Measurements from ENCODE around the gene TMED8. TPM values are rescaled to one million over a fixed set of nuclear protein-coding genes. Genes with fewer than 3 reads are reported as not detected.

Gene TMED8
- total and polyA plus RNA-seq, 2 of the 13 experiments (the other 11 are each of a cell fraction or from before 2014, with no cell fraction given): 6.0 to 11.7 TPM

GRCh38 chr14:77364146-77364545, 12.7 kb downstream of the TMED8 start (continued):
- TF ChIP-seq ARID5B (CRISPR knock-in tag; IDR thresholded peaks at IDR 0.05) (0 out of 2 replicates have a peak, but pooled peaks have one; percentile 22), ZBTB40 (IDR thresholded peaks at IDR 0.05) (no peak), ZBTB40 (CRISPR knock-in tag; IDR thresholded peaks at IDR 0.05) (no peak), KLF6 (CRISPR knock-in tag; IDR thresholded peaks at IDR 0.05) (no peak), MXD3 (CRISPR knock-in tag; IDR thresholded peaks at IDR 0.05) (no peak), SIN3A (IDR thresholded peaks at IDR 0.05; ENCODE audit: borderline replicate concordance, low read depth, low read length) (no peak), FOSL1 (CRISPR knock-in tag; IDR thresholded peaks at IDR 0.05; ENCODE audit: borderline replicate concordance) (no peak), SOX13 (IDR thresholded peaks at IDR 0.05) (no peak), SOX13 (CRISPR knock-in tag; conservative IDR thresholded peaks at IDR 0.05 in 1 of 2, IDR thresholded peaks at IDR 0.05 in 1 of 2) (no peak), DZIP1 (CRISPR knock-in tag; IDR thresholded peaks at IDR 0.05) (no peak), ESRRA (CRISPR knock-in tag; IDR thresholded peaks at IDR 0.05; ENCODE audit: low read depth) (no peak), HOXA9 (CRISPR knock-in tag; IDR thresholded peaks at IDR 0.05; ENCODE audit: borderline replicate concordance) (no peak), CEBPB (IDR thresholded peaks at IDR 0.05; ENCODE audit: borderline replicate concordance, low read depth, low read length) (peak; percentile 36; the same call in 1 of the 2 replicates)
